IMR-90 (cell line): Measurements from ENCODE around the gene EGF. TPM values are rescaled to one million over a fixed set of nuclear protein-coding genes. Genes with fewer than 3 reads are reported as not detected.

ENCODE experiments used
- ATAC-seq: fragments of 200-7000 bp; cut with Tn5 transposase; 2 replicates; pipeline ENCODE4 v1.9.1; 2020; ENCODE audit warnings: low read depth, mild to moderate bottlenecking, moderate library complexity
- BruUV-seq: library from RNA; stranded (reverse); fragments of 400-500 nt; replicated peaks from 2 replicates; lab custom pipeline; 2021; lab: Mats Ljungman, UMichigan
- CTCF ChIA-PET: fragments of 300-600 bp; formaldehyde crosslinking; extraction: SDS; loops from one replicate; lab custom pipeline; 2021; ENCODE audit warnings: antibody characterized with exemption; lab: Yijun Ruan, JAX
- POLR2A ChIA-PET: fragments of 300-600 bp; sonication (Branson Sonifier 250); formaldehyde crosslinking; loops from one replicate; lab custom pipeline; 2022; ENCODE audit warnings: antibody characterized with exemption; ENCODE audit not compliant: unreplicated experiment; lab: Charles Lee
- DNase-seq: peaks from one replicate; pipeline ENCODE4 v3.0.0; 2013
- H2AFZ ChIP-seq: replicated peaks from 2 replicates; pipeline ENCODE3; 2013; ENCODE audit warnings: low read length, mild to moderate bottlenecking; ENCODE audit not compliant: poor library complexity
- H2AK5ac ChIP-seq: 2 replicates; pipeline ENCODE4 v1.6.1; 2013; ENCODE audit warnings: low read depth, low read length, inconsistent platforms
- H2AK9ac ChIP-seq: replicated peaks from 2 replicates; pipeline ENCODE3; 2013; ENCODE audit warnings: mild to moderate bottlenecking, low read depth, low read length, moderate library complexity; ENCODE audit not compliant: poor library complexity
- H2BK120ac ChIP-seq: 2 replicates; pipeline ENCODE4 v1.6.1; 2013; ENCODE audit warnings: low read depth, low read length, inconsistent platforms
- H2BK15ac ChIP-seq: 3 replicates; pipeline ENCODE4 v1.6.1; 2013; ENCODE audit warnings: low read depth, low read length, inconsistent platforms
- H2BK20ac ChIP-seq: 2 replicates; pipeline ENCODE4 v1.6.1; 2013; ENCODE audit warnings: low read depth, mild to moderate bottlenecking, inconsistent platforms, low read length, moderate library complexity
- H2BK5ac ChIP-seq: 2 replicates; pipeline ENCODE4 v1.6.1; 2013; ENCODE audit warnings: mild to moderate bottlenecking, low read depth, low read length, inconsistent platforms; ENCODE audit not compliant: poor library complexity, severe bottlenecking
- H3K14ac ChIP-seq: replicated peaks from 2 replicates; pipeline ENCODE4 v1.6.1; 2013; ENCODE audit warnings: low read depth, low read length, inconsistent platforms
- H3K18ac ChIP-seq: 2 replicates; pipeline ENCODE4 v1.6.1; 2013; ENCODE audit warnings: low read depth, low read length, control low read depth
- H3K23ac ChIP-seq: 2 replicates; pipeline ENCODE4 v1.6.1; 2013; ENCODE audit warnings: low read depth, low read length, inconsistent platforms
- H3K27ac ChIP-seq: 2 replicates; pipeline ENCODE4 v1.5.1; 2013; ENCODE audit warnings: mild to moderate bottlenecking, control low read depth, low read length; ENCODE audit not compliant: insufficient read depth
- H3K27me3 ChIP-seq: 2 replicates; pipeline ENCODE4 v1.6.1; 2013; ENCODE audit warnings: low read length; ENCODE audit not compliant: control insufficient read depth, insufficient read depth
- H3K36me3 ChIP-seq: 2 replicates; pipeline ENCODE4 v1.6.1; 2013; ENCODE audit warnings: low read length, mixed read lengths; ENCODE audit not compliant: control insufficient read depth, insufficient read depth
- H3K4ac ChIP-seq: 2 replicates; pipeline ENCODE4 v1.6.1; 2013; ENCODE audit warnings: low read depth, low read length, inconsistent platforms
- H3K4me1 ChIP-seq: 2 replicates; pipeline ENCODE4 v1.6.1; 2013; ENCODE audit warnings: low read length, mixed read lengths; ENCODE audit not compliant: control insufficient read depth, insufficient read depth
- H3K4me2 ChIP-seq: 2 replicates; pipeline ENCODE4 v1.6.1; 2013; ENCODE audit warnings: low read depth, mild to moderate bottlenecking, control low read depth, low read length, moderate library complexity
- H3K4me3 ChIP-seq: 2 replicates; pipeline ENCODE4 v1.5.1; 2013; ENCODE audit warnings: low read depth, mild to moderate bottlenecking, control low read depth, low read length, moderate library complexity; ENCODE audit not compliant: insufficient read depth
- H3K56ac ChIP-seq: 2 replicates; pipeline ENCODE4 v1.6.1; 2013; ENCODE audit warnings: low read length, inconsistent platforms; ENCODE audit not compliant: insufficient read depth; ENCODE audit errors: extremely low read depth
- H3K79me1 ChIP-seq, 2 experiments: 2 replicates each; pipeline ENCODE4 v1.6.1; 2013; ENCODE audit warnings: low read length in 2 of 2, inconsistent platforms in 1 of 2, low read depth in 1 of 2
- H3K9ac ChIP-seq: 2 replicates; pipeline ENCODE4 v1.6.1; 2013; ENCODE audit warnings: low read depth, low read length, control low read depth
- H3K9me1 ChIP-seq: 2 replicates; pipeline ENCODE4 v1.6.1; 2013; ENCODE audit warnings: low read length, inconsistent platforms; ENCODE audit not compliant: insufficient read depth
- H3K9me3 ChIP-seq: 2 replicates; pipeline ENCODE4 v1.6.1; 2013; ENCODE audit warnings: low read length; ENCODE audit not compliant: control insufficient read depth, insufficient read depth
- H4K20me1 ChIP-seq: 2 replicates; pipeline ENCODE4 v1.6.1; 2013; ENCODE audit warnings: low read length, inconsistent platforms; ENCODE audit not compliant: insufficient read depth
- H4K5ac ChIP-seq: 2 replicates; pipeline ENCODE4 v1.6.1; 2013; ENCODE audit warnings: mild to moderate bottlenecking, low read depth, low read length, control low read depth
- H4K8ac ChIP-seq, 2 experiments: 2 replicates each; pipeline ENCODE4 v1.6.1; 2013; ENCODE audit warnings: low read depth in 2 of 2, low read length in 2 of 2, control low read depth in 1 of 2, inconsistent platforms in 1 of 2
- H4K91ac ChIP-seq: 2 replicates; pipeline ENCODE4 v1.6.1; 2013; ENCODE audit warnings: low read depth, low read length, inconsistent platforms; ENCODE audit not compliant: insufficient read depth
- BHLHE40 ChIP-seq: fragments of 150-350 bp; IDR thresholded peaks from 2 replicates; pipeline ENCODE4 v1.6.1; 2016; ENCODE audit warnings: mild to moderate bottlenecking, low read depth, low read length
- CTCF ChIP-seq: conservative IDR thresholded peaks from 2 replicates; pipeline ENCODE4 v1.5.1; 2012; ENCODE audit warnings: mild to moderate bottlenecking, low read depth, low read length, improper control_type of control experiment
- ELK1 ChIP-seq: fragments of 150-350 bp; IDR thresholded peaks from 2 replicates; pipeline ENCODE4 v1.6.1; 2016; ENCODE audit warnings: low read depth, mild to moderate bottlenecking, low read length, moderate library complexity, borderline replicate concordance
- FOS ChIP-seq: fragments of 150-350 bp; IDR thresholded peaks from 2 replicates; pipeline ENCODE4 v1.6.1; 2016; ENCODE audit warnings: low read depth, low read length
- MAFK ChIP-seq: IDR thresholded peaks from 2 replicates; pipeline ENCODE4 v1.6.1; 2012; ENCODE audit warnings: low read depth, low read length, improper control_type of control experiment
- MXI1 ChIP-seq: IDR thresholded peaks from 2 replicates; pipeline ENCODE4 v1.6.1; 2012; ENCODE audit warnings: low read depth, mild to moderate bottlenecking, low read length, moderate library complexity, borderline replicate concordance
- POLR2A ChIP-seq: IDR thresholded peaks from 2 replicates; pipeline ENCODE4 v1.6.1; 2012; ENCODE audit warnings: mild to moderate bottlenecking, low read depth, low read length
- RAD21 ChIP-seq: IDR thresholded peaks from 2 replicates; pipeline ENCODE4 v1.6.1; 2012; ENCODE audit warnings: low read length, improper control_type of control experiment
- SMC3 ChIP-seq: fragments of 150-350 bp; IDR thresholded peaks from 2 replicates; pipeline ENCODE4 v1.6.1; 2016; ENCODE audit warnings: low read depth, mild to moderate bottlenecking, antibody characterized with exemption, low read length, moderate library complexity
- WGBS, 2 experiments: methylation state at CpG; one replicate each; pipeline versions ENCODE4 v1.1.5 to v1.1.7; 2013; ENCODE audit warnings: missing lambda C conversion rate in 2 of 2; ENCODE audit not compliant: insufficient read length in 1 of 2; ENCODE audit errors: extremely low coverage in 2 of 2; 5-methylcytosine and 5-hydroxymethylcytosine counted together
- dilution Hi-C: fragments of 300-500 bp; cut with HindIII; formaldehyde crosslinking; loops from one replicate; pipeline ENCODE4 v1.14.3; 2018; ENCODE audit warnings: low sequenced_read_pairs; ENCODE audit not compliant: unreplicated experiment
- in situ Hi-C: fragments of 300-500 bp; cut with MboI; formaldehyde crosslinking; loops from 3 replicates; pipeline ENCODE4 v1.14.3; 2019; ENCODE audit warnings: low sequenced_read_pairs, inconsistent platforms, mixed read lengths
- intact Hi-C: fragments of 100-400 bp; cut with micrococcal nuclease; formaldehyde crosslinking; loops from 2 replicates; pipeline ENCODE4 v1.10.0; 2022
- polyA plus RNA-seq, 3 experiments: library from polyadenylated mRNA; depleted of rRNA; stranded (reverse); fragments of >200 nt; gene quantifications; 2 replicates each; pipeline ENCODE4 v1.2.3, GENCODE V29; 2012; ENCODE audit warnings: low replicate concordance in 1 of 3
- total RNA-seq: library from RNA; depleted of rRNA; stranded (reverse); fragments of >200 nt; gene quantifications from 2 replicates; pipeline ENCODE4 v1.2.3, GENCODE V29; 2012

The EGF gene
- total and polyA plus RNA-seq, 2 of the 4 experiments (the other 2 are of a cell fraction), result 1.7 to 2.2 TPM

GRCh38 chr4:109915385-109916026 is 2.8 kb downstream of the EGF start:
- Histone ChIP-seq H3K14ac (no peak overlapping the region), H3K4me1 (no peaks in the 10 kb centered on the region), H2AK5ac (no peak overlapping the region), H2BK120ac (no peak overlapping the region), H3K27ac (no peak overlapping the region), H3K27me3 (no peaks in the 10 kb centered on the region), H3K18ac (no peak overlapping the region), H3K56ac (no peak overlapping the region), H4K8ac (no peak overlapping the region), H3K9me3 (no peaks in the 10 kb centered on the region), H3K9ac (no peak overlapping the region), H3K4me2 (no peak overlapping the region), H2BK20ac (no peak overlapping the region), H2BK15ac (no peak overlapping the region), H4K91ac (no peak overlapping the region), H4K5ac (no peak overlapping the region), H2AK9ac (no peak overlapping the region), H3K9me1 (no peaks in the 10 kb centered on the region; the same call in 1 of the 2 replicates), H3K23ac (no peak overlapping the region), H2BK5ac (no peak overlapping the region), H2AFZ (no peak overlapping the region), H3K4me3 (no peak overlapping the region), H3K4ac (no peak overlapping the region), H3K79me1 (no peaks in the 10 kb centered on the region), H4K20me1 (no peaks in the 10 kb centered on the region), H3K36me3 (no peaks in the 10 kb centered on the region)
- in situ Hi-C loops (no loop called here), dilution Hi-C loops (no loop called here), intact Hi-C loops (no loop called here)
- no peak for ATAC-seq
- TF ChIP-seq MAFK (no peak), POLR2A (no peak), RAD21 (no peak), BHLHE40 (no peak), SMC3 (no peak), ELK1 (no peak), FOS (no peak), MXI1 (no peak), CTCF (no peak)
- ChIA-PET CTCF (no interaction called here), POLR2A (no interaction called here)
- WGBS, 2 experiments, result no CpG with 5 or more reads among the region's 8 CpGs
- no peak for DNase-seq
- no TSS peak for BruUV-seq
